ENCODE results near the gene TMPO.
"Not testable (repeated sequence)": the region's sequence is repeated elsewhere in the genome, so short reads cannot be mapped to it uniquely, and the experiment has no call there.

Gene TMPO

DNA sequence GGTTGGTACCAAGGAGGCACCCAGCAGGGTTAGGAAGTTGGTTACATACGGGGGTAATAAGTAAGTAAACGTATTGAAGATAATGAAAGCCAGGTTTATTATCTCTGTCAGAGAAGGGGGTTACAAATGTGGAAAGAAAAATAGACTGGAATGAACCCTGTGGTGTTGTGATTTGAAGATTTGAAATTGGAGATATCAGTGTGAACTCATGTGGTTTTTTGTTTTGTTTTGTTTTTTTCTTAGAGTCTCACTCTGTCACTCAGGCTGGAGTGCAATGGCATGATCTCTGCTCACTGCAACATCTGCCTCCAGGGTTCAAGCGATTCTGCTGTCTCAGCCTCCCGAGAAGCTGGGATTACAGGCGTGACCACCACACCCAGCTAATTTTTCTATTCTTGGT lies 64.0 kb downstream of the TMPO start:
- DNase-seq (ENCODE audit: low read depth) = no peak

GRCh38 chr12:98579835-98580234 lies 64.4 kb downstream of the TMPO start:
- DNase-seq (ENCODE audit: low read depth) = no peak

DNA sequence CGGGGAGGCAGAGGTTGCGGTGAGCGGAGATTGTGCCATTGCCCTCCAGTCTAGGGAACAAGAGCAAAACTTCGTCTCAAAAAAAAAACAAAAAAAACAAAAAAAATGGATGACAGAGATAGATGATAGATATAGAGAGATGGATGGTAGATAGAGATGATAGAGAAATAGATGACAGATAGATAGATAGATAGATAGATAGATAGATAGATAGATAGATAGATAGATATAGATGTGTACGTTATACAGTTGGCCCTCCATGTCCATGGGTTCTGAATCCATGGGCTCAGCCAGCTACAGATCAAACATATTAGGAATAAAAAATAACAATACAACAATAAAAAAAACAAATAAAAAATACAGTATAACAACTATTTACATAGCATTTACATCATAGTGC lies 65.3 kb downstream of the TMPO start:
- DNase-seq (ENCODE audit: low read depth) = no peak

GRCh38 chr12:98581101-98581500 lies 65.7 kb downstream of the TMPO start:
- DNase-seq (ENCODE audit: low read depth) = no peak

DNA sequence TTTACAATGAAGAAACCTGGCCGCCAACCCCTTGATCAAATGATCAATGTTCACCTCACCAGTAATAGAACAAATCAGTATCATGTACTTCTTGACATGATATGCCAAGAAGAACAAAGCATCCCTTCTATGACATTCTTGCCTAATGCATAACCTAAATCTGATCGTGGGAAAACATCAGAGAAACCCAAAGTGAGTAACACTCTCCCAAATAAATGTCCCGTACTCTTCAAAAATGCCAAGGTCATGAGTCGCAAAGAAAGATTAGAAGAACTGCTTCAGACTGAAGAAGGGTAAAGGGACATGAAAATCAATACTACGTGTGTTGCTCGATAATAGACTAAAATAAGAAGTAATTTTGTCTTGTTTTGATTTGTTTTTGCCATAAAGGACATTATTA lies 66.7 kb downstream of the TMPO start:
- DNase-seq (ENCODE audit: low read depth) = peak; percentile 34

- DNase-seq (ENCODE audit: low read depth) = no peak
Measured at GRCh38 chr12:98587084-98587483, 71.7 kb downstream of the TMPO start.

DNA sequence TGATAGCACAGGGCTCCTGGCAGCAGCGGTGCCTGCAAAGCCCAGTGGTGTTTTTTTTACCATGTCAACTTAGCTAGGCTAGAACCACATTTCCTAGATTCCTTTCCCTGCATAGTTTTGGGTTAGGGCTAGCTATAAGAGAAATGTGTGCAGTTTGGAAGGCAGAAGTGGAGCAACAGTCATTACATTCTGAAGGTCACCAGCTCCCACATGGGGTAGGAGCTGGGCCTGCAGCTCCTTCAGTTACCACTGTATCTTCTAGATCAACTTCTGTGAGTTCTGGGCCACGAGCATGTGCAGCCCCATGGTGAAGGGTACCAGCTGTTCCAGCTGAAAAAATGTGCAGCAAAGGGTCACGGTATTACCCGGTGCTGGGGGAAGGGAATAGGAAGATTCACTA lies 75.8 kb downstream of the TMPO start:
- peak; percentile 23 for DNase-seq (ENCODE audit: low read depth)

- DNase-seq (ENCODE audit: low read depth) = no peak
Measured at GRCh38 chr12:98592825-98593322, 77.5 kb downstream of the TMPO start.

GRCh38 chr12:98593351-98594049 lies 78.1 kb downstream of the TMPO start, which contains the start of gene SLC25A3:
Gene SLC25A3, plus strand, starts transcription at chr12:98593686. Its CDS starts 293 bp downstream, at chr12:98593979.
- DNase-seq (ENCODE audit: low read depth) = peak; percentile 98

GRCh38 chr12:98594050-98594835 lies 78.9 kb downstream of the TMPO start:
- DNase-seq (ENCODE audit: low read depth) = peak; percentile 20

DNA sequence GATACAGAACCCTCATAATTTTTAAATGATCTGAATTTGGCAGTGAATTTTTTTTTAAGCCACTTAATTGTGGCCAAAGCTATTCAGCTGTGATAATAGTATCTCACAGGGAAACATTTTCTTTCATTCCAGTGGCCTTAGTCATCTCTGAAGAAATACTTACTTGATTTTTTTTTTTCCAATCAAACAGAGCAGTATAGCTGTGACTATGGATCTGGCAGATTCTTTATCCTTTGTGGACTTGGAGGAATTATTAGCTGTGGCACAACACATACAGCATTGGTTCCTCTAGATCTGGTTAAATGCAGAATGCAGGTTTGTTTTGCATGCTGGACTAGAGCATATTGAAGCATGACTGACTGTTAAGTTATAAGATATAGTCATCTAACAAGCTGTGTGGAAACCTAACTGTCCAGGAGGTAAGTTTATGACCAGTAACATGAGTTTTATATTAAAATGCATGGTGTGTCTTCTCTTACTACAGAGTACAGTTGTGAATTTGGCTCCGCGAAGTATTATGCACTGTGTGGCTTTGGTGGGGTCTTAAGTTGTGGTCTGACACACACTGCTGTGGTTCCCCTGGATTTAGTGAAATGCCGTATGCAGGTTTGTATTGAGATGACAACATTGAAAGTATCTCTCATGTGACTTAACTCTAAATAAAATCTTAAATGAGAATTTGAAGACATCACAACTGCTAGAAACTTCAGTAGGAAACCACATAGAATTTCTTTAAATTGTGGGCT lies 80.0 kb downstream of the TMPO start:
- DNase-seq (ENCODE audit: low read depth) = peak; percentile 71

DNA sequence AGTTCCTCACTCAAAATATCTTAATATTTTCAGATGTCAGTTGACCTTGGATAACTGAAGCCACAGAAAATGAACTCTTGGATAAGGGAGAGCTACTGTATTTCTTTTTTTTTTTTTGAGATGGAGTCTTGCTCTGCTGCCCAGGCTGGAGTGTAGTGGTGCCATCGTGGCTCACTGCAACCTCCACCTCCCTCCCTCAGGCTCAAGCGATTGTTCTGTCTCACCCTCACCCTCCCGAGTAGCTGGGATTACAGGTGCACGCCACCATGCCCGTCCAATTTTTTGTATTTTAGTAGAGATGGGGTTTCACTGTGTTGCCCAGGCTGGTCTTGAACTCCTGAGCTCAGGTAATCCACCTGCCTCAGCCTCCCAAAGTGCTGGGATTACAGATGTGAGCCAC lies 81.9 kb downstream of the TMPO start:
- not testable (repeated sequence) for DNase-seq (ENCODE audit: low read depth)

Measured in iris pigment epithelial cell (primary cell).